ENCODE results near the gene NACC2.
A peak's percentile ranks its signal among the peaks of the same experiment; 100 is the strongest.

DNA sequence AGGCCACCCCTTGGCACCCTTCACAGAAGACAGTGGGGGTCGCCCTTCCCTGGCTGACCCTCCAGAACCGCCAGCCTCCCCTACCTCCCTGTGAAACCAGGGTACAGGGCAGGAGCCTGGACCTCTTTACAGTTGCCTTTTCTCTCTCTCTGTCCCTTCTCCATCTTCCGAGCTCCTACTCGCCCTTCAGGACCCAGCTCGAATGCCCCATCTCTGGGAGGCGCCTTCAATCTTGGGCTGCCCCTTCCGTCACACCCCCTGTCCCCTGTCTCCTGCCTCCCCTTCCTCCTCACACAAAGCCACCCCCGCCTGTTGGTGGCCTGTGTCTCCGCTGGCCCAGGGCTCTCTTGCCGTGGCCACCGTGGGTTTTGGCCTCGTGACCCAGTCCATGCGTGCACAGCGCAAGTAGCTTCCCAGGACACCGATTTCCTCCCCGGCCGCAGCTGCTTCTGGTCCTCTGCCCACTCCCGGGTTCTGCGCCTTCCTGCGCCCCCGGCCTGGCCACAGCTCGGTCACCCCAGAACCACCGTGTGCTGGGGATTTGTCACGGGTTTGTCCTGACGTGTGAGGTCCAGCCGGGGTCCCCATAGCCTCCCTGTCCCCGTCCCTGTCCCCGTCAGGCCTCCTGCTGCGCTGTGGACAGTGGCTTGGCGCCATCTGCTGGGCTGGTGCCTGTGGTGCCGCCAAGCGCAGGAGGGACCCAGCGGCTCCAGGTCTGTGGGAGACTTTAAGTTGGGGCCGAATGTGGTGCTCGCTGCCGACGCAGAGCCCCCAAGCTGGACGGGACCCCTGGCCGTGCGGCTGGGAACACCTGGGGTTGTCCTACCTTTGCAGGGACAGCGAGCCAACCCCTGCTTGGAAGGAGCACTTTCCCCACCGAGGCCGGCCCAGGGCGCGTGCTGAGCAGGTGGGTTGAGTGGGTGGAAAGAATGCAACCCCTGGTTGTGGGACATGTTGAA lies 27.6 kb upstream of the NACC2 start:
- TF ChIP-seq, protein P1, sequence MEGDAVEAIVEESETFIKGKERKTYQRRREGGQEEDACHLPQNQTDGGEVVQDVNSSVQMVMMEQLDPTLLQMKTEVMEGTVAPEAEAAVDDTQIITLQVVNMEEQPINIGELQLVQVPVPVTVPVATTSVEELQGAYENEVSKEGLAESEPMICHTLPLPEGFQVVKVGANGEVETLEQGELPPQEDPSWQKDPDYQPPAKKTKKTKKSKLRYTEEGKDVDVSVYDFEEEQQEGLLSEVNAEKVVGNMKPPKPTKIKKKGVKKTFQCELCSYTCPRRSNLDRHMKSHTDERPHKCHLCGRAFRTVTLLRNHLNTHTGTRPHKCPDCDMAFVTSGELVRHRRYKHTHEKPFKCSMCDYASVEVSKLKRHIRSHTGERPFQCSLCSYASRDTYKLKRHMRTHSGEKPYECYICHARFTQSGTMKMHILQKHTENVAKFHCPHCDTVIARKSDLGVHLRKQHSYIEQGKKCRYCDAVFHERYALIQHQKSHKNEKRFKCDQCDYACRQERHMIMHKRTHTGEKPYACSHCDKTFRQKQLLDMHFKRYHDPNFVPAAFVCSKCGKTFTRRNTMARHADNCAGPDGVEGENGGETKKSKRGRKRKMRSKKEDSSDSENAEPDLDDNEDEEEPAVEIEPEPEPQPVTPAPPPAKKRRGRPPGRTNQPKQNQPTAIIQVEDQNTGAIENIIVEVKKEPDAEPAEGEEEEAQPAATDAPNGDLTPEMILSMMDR (conservative IDR thresholded peaks at IDR 0.05; ENCODE audit: low read length): peak; percentile 88
- no peak for TF ChIP-seq EZH2phosphoT487 (IDR thresholded peaks at IDR 0.05; ENCODE audit: borderline replicate concordance)
